OCI-LY3 (cell line): ENCODE data around the gene GK.

Source experiments
- H2AFZ ChIP-seq: fragments of 200-600, 300-600 bp; shearing (Covaris generic); 2 replicates; pipeline ENCODE4 v1.6.0; 2014; ENCODE audit warnings: antibody characterized with exemption, low read depth, low read length
- H3K27ac ChIP-seq: fragments of 200-600, 300-600 bp; sonication (generic); 2 replicates; pipeline ENCODE4 v1.5.1; 2014; ENCODE audit warnings: mild to moderate bottlenecking, low read length, moderate library complexity, mixed read lengths
- H3K27me3 ChIP-seq: fragments of 200-600, 300-600 bp; sonication (generic); 2 replicates; pipeline ENCODE4 v1.6.1; 2014; ENCODE audit warnings: low read depth, low read length, mixed read lengths
- H3K36me3 ChIP-seq: fragments of 200-600, 300-600 bp; sonication (generic); replicated peaks from 2 replicates; pipeline ENCODE3; 2014; ENCODE audit warnings: low read depth, low read length, mixed read lengths
- H3K4me1 ChIP-seq: fragments of 300-600, 200-600 bp; sonication (generic); 2 replicates; pipeline ENCODE4 v1.6.1; 2014; ENCODE audit warnings: low read length, mixed read lengths
- H3K4me2 ChIP-seq: fragments of 200-600, 300-600 bp; sonication (generic); 2 replicates; pipeline ENCODE4 v1.6.1; 2014; ENCODE audit warnings: low read length, mixed read lengths
- H3K4me3 ChIP-seq: fragments of 300-600, 200-600 bp; sonication (generic); 2 replicates; pipeline ENCODE4 v1.5.1; 2014; ENCODE audit warnings: antibody characterized with exemption, mild to moderate bottlenecking, low read length, moderate library complexity
- H3K79me2 ChIP-seq: fragments of 300-600, 200-600 bp; shearing (Covaris generic); 2 replicates; pipeline ENCODE4 v1.6.1; 2014; ENCODE audit warnings: mild to moderate bottlenecking, low read length, mixed read lengths
- H3K9ac ChIP-seq: fragments of 300-600, 200-600 bp; shearing (Covaris generic); 2 replicates; pipeline ENCODE4 v1.6.0; 2014; ENCODE audit warnings: mild to moderate bottlenecking, low read length, moderate library complexity
- H3K9me3 ChIP-seq: fragments of 200-600, 300-600 bp; shearing (Covaris generic); 2 replicates; pipeline ENCODE4 v1.6.1; 2014; ENCODE audit warnings: low read length, mixed read lengths; ENCODE audit not compliant: insufficient read depth
- H4K20me1 ChIP-seq: fragments of 200-600, 300-600 bp; sonication (generic); 2 replicates; pipeline ENCODE4 v1.6.1; 2016; ENCODE audit warnings: low read length, mixed read lengths; ENCODE audit not compliant: insufficient read depth
- CTCF ChIP-seq: fragments of 200-600, 300-600 bp; sonication (generic); IDR thresholded peaks from 2 replicates; pipeline ENCODE4 v1.5.1; 2014; ENCODE audit warnings: antibody characterized with exemption, low read length, low read depth
- EZH2phosphoT487 ChIP-seq: fragments of 200-600 bp; shearing (Covaris generic); IDR thresholded peaks from 2 replicates; pipeline ENCODE4 v1.6.1; 2018; ENCODE audit warnings: antibody characterized with exemption, mixed run types, low read depth

The GK gene

GRCh38 chrX:30733852-30734660, 80.8 kb downstream of the GK start:
- no peaks in the 10 kb centered on the region for H3K9me3 ChIP-seq
- H3K27me3 ChIP-seq: no peaks in the 10 kb centered on the region
- peak overlapping the region; percentile 62 for H3K4me2 ChIP-seq
- no peak overlapping the region for H3K9ac ChIP-seq
- peaks cover 15% of the 10 kb centered on the region for H3K4me1 ChIP-seq
- no peak for TF ChIP-seq EZH2phosphoT487
- no peak for TF ChIP-seq CTCF
- no peak overlapping the region for H2AFZ ChIP-seq
- no peak overlapping the region for H3K27ac ChIP-seq
- no peaks in the 10 kb centered on the region for H4K20me1 ChIP-seq
- H3K79me2 ChIP-seq: no peaks in the 10 kb centered on the region
- H3K4me3 ChIP-seq: peak overlapping the region; percentile 56
- no peaks in the 10 kb centered on the region for H3K36me3 ChIP-seq

GRCh38 chrX:30734782-30735181, 81.6 kb downstream of the GK start:
- H3K4me1 ChIP-seq: peaks cover 15% of the 10 kb centered on the region
- no peaks in the 10 kb centered on the region for H3K79me2 ChIP-seq
- no peak overlapping the region for H3K27ac ChIP-seq
- H3K9me3 ChIP-seq: no peaks in the 10 kb centered on the region
- H3K9ac ChIP-seq: no peak overlapping the region
- peak overlapping the region; percentile 62 for H3K4me2 ChIP-seq
- no peaks in the 10 kb centered on the region for H4K20me1 ChIP-seq
- H2AFZ ChIP-seq: no peak overlapping the region
- no peaks in the 10 kb centered on the region for H3K27me3 ChIP-seq
- H3K36me3 ChIP-seq: no peaks in the 10 kb centered on the region
- no peak for TF ChIP-seq CTCF
- TF ChIP-seq EZH2phosphoT487: no peak
- peak overlapping the region; percentile 56 for H3K4me3 ChIP-seq

DNA sequence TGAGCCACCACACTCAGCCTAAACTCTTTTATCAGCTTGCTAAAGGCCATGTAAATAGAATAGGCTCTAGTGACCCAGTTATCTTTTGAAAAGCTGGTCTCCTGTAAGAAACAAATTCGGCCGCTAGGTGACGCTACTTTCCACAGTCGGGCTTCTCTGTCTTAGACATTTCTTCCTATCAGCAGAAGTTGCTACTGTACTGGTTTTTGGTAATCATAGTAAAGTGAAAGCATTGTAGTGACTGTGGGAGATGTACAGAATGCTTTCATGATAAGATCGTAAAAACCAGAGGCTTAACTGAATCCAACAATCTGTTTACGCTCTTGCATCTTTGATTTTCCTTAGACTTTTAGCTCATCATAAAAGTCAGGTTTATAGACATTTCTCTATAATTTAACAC, 82.6 kb downstream of the GK start:
- H3K4me1 ChIP-seq: peaks cover 15% of the 10 kb centered on the region
- H3K9ac ChIP-seq: 0 out of 2 replicates have a peak overlapping the region, but pooled peaks have one; percentile 22
- H3K79me2 ChIP-seq: no peaks in the 10 kb centered on the region
- peak; percentile 87 for TF ChIP-seq CTCF
- TF ChIP-seq EZH2phosphoT487: no peak
- H3K4me3 ChIP-seq: 0 out of 2 replicates have a peak overlapping the region, but pooled peaks have one; percentile 42
- no peaks in the 10 kb centered on the region for H3K36me3 ChIP-seq
- no peaks in the 10 kb centered on the region for H4K20me1 ChIP-seq
- no peaks in the 10 kb centered on the region for H3K9me3 ChIP-seq
- H3K27me3 ChIP-seq: no peaks in the 10 kb centered on the region
- peak overlapping the region; percentile 68 for H3K4me2 ChIP-seq
- no peak overlapping the region for H2AFZ ChIP-seq
- H3K27ac ChIP-seq: no peak overlapping the region

DNA sequence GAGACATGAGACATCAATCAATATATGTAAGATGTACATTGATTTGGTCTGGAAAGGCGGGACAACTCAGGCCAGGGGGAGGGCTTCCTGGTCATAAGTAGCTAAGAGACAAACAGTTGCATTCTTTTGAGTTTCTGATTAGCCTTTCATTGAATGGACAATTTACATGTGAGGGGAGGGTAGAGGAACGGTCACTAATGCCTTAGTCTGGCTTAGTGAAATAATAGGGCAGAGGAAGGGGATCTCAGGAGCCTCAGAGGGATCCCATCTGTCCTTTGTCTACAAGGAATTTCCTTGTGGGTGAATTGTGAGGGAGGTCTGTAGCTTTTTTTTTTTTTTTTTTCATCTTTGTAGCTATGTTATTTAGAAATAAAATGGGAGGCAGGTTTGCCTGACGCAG, 88.3 kb downstream of the GK start:
- TF ChIP-seq CTCF (no peak), EZH2phosphoT487 (no peak)
- Histone ChIP-seq H3K27ac (no peak overlapping the region), H4K20me1 (no peaks in the 10 kb centered on the region)

More for the DNA sequence above, 88.3 kb downstream of the GK start:
- Histone ChIP-seq H3K27me3 (no peaks in the 10 kb centered on the region), H3K79me2 (no peaks in the 10 kb centered on the region), H3K4me3 (no peak overlapping the region), H3K4me2 (no peak overlapping the region), H2AFZ (no peak overlapping the region), H3K4me1 (no peaks in the 10 kb centered on the region), H3K9me3 (no peaks in the 10 kb centered on the region), H3K9ac (no peak overlapping the region), H3K36me3 (no peaks in the 10 kb centered on the region)
